Heart left ventricle (tissue), 16 donors: ENCODE measurements around the gene SULT2B1. TPM values are rescaled to one million over a fixed set of nuclear protein-coding genes. Genes with fewer than 3 reads are reported as not detected.

Experiments used
- ATAC-seq, 4 donors: fragments of 200-7000 bp; cut with Tn5 transposase; one replicate each; pipeline ENCODE4 v1.9.1; 2020 to 2022; ENCODE audit warnings: moderate library complexity in 4 of 4, mild to moderate bottlenecking in 3 of 4, moderate number of reproducible peaks in 1 of 4
- DNase-seq, 5 donors: peaks; one replicate each; pipeline ENCODE4 v3.0.0-alpha.2; 2020
- H3K27ac ChIP-seq, 12 donors: fragments of 200-600 bp; sonication (generic) in 4 of 12; one replicate each; pipeline versions ENCODE4 v1.5.0 to v1.8.0; 2016 to 2022; ENCODE audit warnings: mild to moderate bottlenecking in 2 of 12
- H3K27me3 ChIP-seq, 9 donors: fragments of 200-600 bp; sonication (generic) in 2 of 9; one replicate each; pipeline versions ENCODE4 v1.5.1 to v1.8.0; 2016 to 2022; ENCODE audit warnings: mild to moderate bottlenecking in 3 of 9
- H3K36me3 ChIP-seq, 9 donors: fragments of 200-600 bp; sonication (generic) in 2 of 9; one replicate each; pipeline versions ENCODE4 v1.5.0 to v1.8.0; 2018 to 2022; ENCODE audit warnings: mild to moderate bottlenecking in 2 of 9
- H3K4me1 ChIP-seq, 12 donors: fragments of 200-600 bp; sonication (generic) in 4 of 12; one replicate each; pipeline versions ENCODE4 v1.5.0 to v1.8.0; 2016 to 2022; ENCODE audit warnings: mild to moderate bottlenecking in 3 of 12
- H3K4me3 ChIP-seq, 12 donors: fragments of 200-600 bp; sonication (generic) in 4 of 12; one replicate each; pipeline versions ENCODE4 v1.5.0 to v1.8.0; 2017 to 2022; ENCODE audit warnings: mild to moderate bottlenecking in 9 of 12, moderate library complexity in 4 of 12
- H3K9me3 ChIP-seq, 12 donors: fragments of 200-600 bp; sonication (generic) in 4 of 12; one replicate each; pipeline versions ENCODE4 v1.5.0 to v1.8.0; 2016 to 2022; ENCODE audit warnings: mild to moderate bottlenecking in 1 of 12
- POLR2A ChIP-seq, 2 donors: fragments of 450-650 bp; IDR thresholded peaks; one replicate each; pipeline ENCODE4 v1.6.1; 2017; ENCODE audit warnings: antibody characterized with exemption in 2 of 2, mild to moderate bottlenecking in 2 of 2, moderate library complexity in 2 of 2
- WGBS, 4 donors: extraction: QIAGEN DNeasy Blood & Tissue Kit in 2 of 4; methylation state at CpG; one replicate each; pipeline versions ENCODE4 v1.1.5 to v1.1.7; 2013 to 2018; 5-methylcytosine and 5-hydroxymethylcytosine counted together
- intact Hi-C, 10 donors: fragments of 100-400 bp; cut with DNase I; formaldehyde crosslinking; loops; one replicate each; pipeline versions ENCODE4 v1.11.1 to v1.14.2; 2022
- polyA plus RNA-seq, 2 donors: library from polyadenylated mRNA; stranded (reverse); fragments of 200-250 nt; gene quantifications; one replicate each; pipeline ENCODE4 v1.2.3, GENCODE V29; 2013
- total RNA-seq, 9 donors: library from RNA; depleted of rRNA in 2 of 9; stranded (reverse); fragments of >200 nt in 2 of 9; fragmentation: NEBNext Ultra II Directional in 3 of 9; extraction: Animal tissue kit (Norgen Biotek cat#: 25700) in 3 of 9; gene quantifications; one replicate each; pipeline versions ENCODE4 v1.1.0 to v1.2.4, GENCODE V29; 2016 to 2023
- TF ChIP-seq, protein P1 (sequence below), 12 donors: fragments of 200-600 bp; sonication (generic) in 4 of 12; IDR thresholded peaks; one replicate each; pipeline versions ENCODE4 v1.5.0 to v1.8.0; 2018 to 2022; ENCODE audit warnings: antibody characterized with exemption in 12 of 12, mild to moderate bottlenecking in 5 of 12
- donor health status: ischemic (EF 13 %, LVEDD 7.1; RV severe dilation, severe dysfunction).
- donor health status: healthy with polysubstance abuse.
- donor health status: DM: no; HTN: yes; CAD: no.
- donor health status: DM: no; HTN: no; CAD: no.
- donor health status: ischemic (EF 25% LVEDD 6.9; RV normal size, moderate dysfunction).
- donor health status: ischemic (EF 25% LVEDD 5.7; RV mildly dilated, moderate dysfunction).
- donor health status: healthy.
- donor health status: DM: yes; HTN: yes; CAD: no.
- donor health status: ischemic (EF 35%, LVEDD 5.7; RV mildly dilated, moderate dysfunction).
- donor health status: nonischemic (EF 11% LVEDD 7.7; RV severe dilation, severe dysfunction).
- donor health status: DM: yes; HTN: yes; CAD: no.
- donor health status: PGD.
- donor health status: ischemic (EF 29% LVEDD 5.4; RV normal size, mild dysfunction).
- donor health status: nonischemic (EF 23%, LVEDD 6.1; RV moderate dilation, normal function).

SULT2B1 gene
- total and polyA plus RNA-seq, 11 donors: 0.19 to 0.45 TPM; not detected in 9

DNA sequence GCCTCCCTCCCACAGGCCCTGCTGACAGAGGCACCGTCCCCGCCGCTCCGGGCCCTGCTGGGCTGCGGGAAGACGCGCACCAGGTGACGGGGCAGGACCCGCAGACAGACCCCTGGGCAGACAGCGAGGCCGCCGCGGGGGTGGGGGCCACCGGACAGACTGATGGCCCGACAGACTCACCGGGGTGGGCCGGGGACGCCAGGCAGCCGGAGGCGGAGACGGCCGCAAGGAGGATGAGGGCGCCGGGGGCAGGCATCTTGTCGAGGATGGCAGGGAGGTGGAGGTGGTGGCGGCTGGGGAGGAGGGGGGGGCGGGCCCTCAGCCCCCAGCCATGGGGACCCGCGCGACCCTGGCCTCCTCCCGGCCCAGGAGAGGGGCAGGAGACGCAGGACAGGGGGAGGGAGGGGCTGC, 40.6 kb upstream of the SULT2B1 start:
- Histone ChIP-seq H3K36me3 (no peaks in the 10 kb centered on the region), H3K27ac (no peak overlapping the region), H3K9me3 (no peaks in the 10 kb centered on the region), H3K4me1 (peaks cover 0 to 26% (median 3%) of the 10 kb centered on the region in 12 donors), H3K4me3 (peak overlapping the region in 8 of 12 donors; percentile 6 to 38 (median 26)), H3K27me3 (peaks cover 0 to 42% (median 29%) of the 10 kb centered on the region in 9 donors)
- intact Hi-C loops: loop anchor here in 3 of 10 donors (5.0 kb wide), 1 partner anchor 71 kb away; no protein-coding TSS in a partner anchor
- DNase-seq: no peak
- no peak for ATAC-seq
- TF ChIP-seq POLR2A (IDR thresholded peaks at IDR 0.05): no peak
- TF ChIP-seq, protein P1, sequence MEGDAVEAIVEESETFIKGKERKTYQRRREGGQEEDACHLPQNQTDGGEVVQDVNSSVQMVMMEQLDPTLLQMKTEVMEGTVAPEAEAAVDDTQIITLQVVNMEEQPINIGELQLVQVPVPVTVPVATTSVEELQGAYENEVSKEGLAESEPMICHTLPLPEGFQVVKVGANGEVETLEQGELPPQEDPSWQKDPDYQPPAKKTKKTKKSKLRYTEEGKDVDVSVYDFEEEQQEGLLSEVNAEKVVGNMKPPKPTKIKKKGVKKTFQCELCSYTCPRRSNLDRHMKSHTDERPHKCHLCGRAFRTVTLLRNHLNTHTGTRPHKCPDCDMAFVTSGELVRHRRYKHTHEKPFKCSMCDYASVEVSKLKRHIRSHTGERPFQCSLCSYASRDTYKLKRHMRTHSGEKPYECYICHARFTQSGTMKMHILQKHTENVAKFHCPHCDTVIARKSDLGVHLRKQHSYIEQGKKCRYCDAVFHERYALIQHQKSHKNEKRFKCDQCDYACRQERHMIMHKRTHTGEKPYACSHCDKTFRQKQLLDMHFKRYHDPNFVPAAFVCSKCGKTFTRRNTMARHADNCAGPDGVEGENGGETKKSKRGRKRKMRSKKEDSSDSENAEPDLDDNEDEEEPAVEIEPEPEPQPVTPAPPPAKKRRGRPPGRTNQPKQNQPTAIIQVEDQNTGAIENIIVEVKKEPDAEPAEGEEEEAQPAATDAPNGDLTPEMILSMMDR (IDR thresholded peaks at IDR 0.05): no peak
- WGBS, 4 donors: 1 to 2% (median 2%) methylated on average over 27 to 32 of the region's 32 CpGs

GRCh38 chr19:48511800-48512503, 40.0 kb upstream of the SULT2B1 start, which contains the start of gene LMTK3:
LMTK3 (minus strand) TSS chr19:48511835; CDS start chr19:48511576, 259 bp downstream.
- ATAC-seq: no peak
- H3K27ac ChIP-seq: no peak within 1 kb of the TSS
- H3K36me3 ChIP-seq: no peaks in the 10 kb centered on the region
- TF ChIP-seq, protein P1 (IDR thresholded peaks at IDR 0.05): no peak
- TF ChIP-seq POLR2A (IDR thresholded peaks at IDR 0.05): no peak
- DNase-seq: no peak
- H3K27me3 ChIP-seq: peaks cover 0 to 42% (median 29%) of the 10 kb centered on the region in 9 donors
- H3K9me3 ChIP-seq: no peaks in the 10 kb centered on the region
- peak within 1 kb of the TSS in 9 of 12 donors; percentile 6 to 38 (median 29) for H3K4me3 ChIP-seq
- 7 to 11% (median 10%) methylated on average over 24 to 32 of the region's 32 CpGs for WGBS, 4 donors
- peaks cover 0 to 26% (median 3%) of the 10 kb centered on the region in 12 donors for H3K4me1 ChIP-seq
- intact Hi-C loops: loop anchor here in 3 of 10 donors (5.0 kb wide), 1 partner anchor 70 kb away; no protein-coding TSS in a partner anchor

- DNase-seq: no peak
- Histone ChIP-seq H3K27ac (no peak overlapping the region), H3K27me3 (peaks cover 0 to 42% (median 29%) of the 10 kb centered on the region in 9 donors), H3K4me1 (peaks cover 0 to 26% (median 3%) of the 10 kb centered on the region in 12 donors), H3K9me3 (no peaks in the 10 kb centered on the region), H3K4me3 (peak overlapping the region in 4 of 12 donors; percentile 40 to 80 (median 62)), H3K36me3 (no peaks in the 10 kb centered on the region)
- no peak for ATAC-seq
- TF ChIP-seq, protein P1 (IDR thresholded peaks at IDR 0.05): no peak
- no peak for TF ChIP-seq POLR2A (IDR thresholded peaks at IDR 0.05)
- intact Hi-C loops: loop anchor here in 3 of 10 donors (5.0 kb wide), 1 partner anchor 70 kb away; no protein-coding TSS in a partner anchor
- 43 to 48% (median 45%) methylated on average over 19 of the region's 19 CpGs for WGBS, 4 donors
Observed at GRCh38 chr19:48512504-48513288, 39.3 kb upstream of the SULT2B1 start.
